ENCODE measurements around the gene ATR.
A peak's percentile ranks its signal among the peaks of the same experiment; 100 is the strongest.
"Not testable (repeated sequence)": the region's sequence is repeated elsewhere in the genome, so short reads cannot be mapped to it uniquely, and the experiment has no call there.

ATR gene

GRCh38 chr3:142595141-142595540 lies 16.6 kb upstream of the ATR start:
- no peak for DNase-seq (ENCODE audit: low read depth in 3 of 3)

GRCh38 chr3:142592268-142592667 lies 13.7 kb upstream of the ATR start:
- DNase-seq (ENCODE audit: low read depth in 3 of 3): not testable (repeated sequence)

GRCh38 chr3:142588703-142589102 lies 10.2 kb upstream of the ATR start:
- no peak for DNase-seq (ENCODE audit: low read depth in 3 of 3)

GRCh38 chr3:142586803-142587406 lies 8.4 kb upstream of the ATR start:
- DNase-seq (ENCODE audit: low read depth in 3 of 3): peak in 1 of 3 experiments; percentile 7

- not testable (repeated sequence) for DNase-seq (ENCODE audit: low read depth in 3 of 3)
These were observed 2.5 kb upstream of the ATR start for GRCh38 chr3:142581070-142581469.

- no peak for DNase-seq (ENCODE audit: low read depth in 3 of 3)
These were observed 1.5 kb upstream of the ATR start for GRCh38 chr3:142580061-142580423.

GRCh38 chr3:142577696-142578328 lies 721 bp downstream of the ATR start:
- no peak for DNase-seq (ENCODE audit: low read depth in 3 of 3)

- DNase-seq (ENCODE audit: low read depth in 3 of 3): no peak
These were observed 1.7 kb downstream of the ATR start for GRCh38 chr3:142576792-142577191.

- DNase-seq (ENCODE audit: low read depth in 3 of 3): no peak
These were observed 3.9 kb downstream of the ATR start for GRCh38 chr3:142574665-142575064.

GRCh38 chr3:142574223-142574622 lies 4.3 kb downstream of the ATR start:
- not testable (repeated sequence) for DNase-seq (ENCODE audit: low read depth in 3 of 3)

- DNase-seq (ENCODE audit: low read depth in 3 of 3): not testable (repeated sequence)
These were observed 9.1 kb downstream of the ATR start for GRCh38 chr3:142569422-142569821.

- DNase-seq (ENCODE audit: low read depth in 3 of 3): no peak
These were observed 10.0 kb downstream of the ATR start for GRCh38 chr3:142568393-142569017.

GRCh38 chr3:142566096-142566495 lies 12.4 kb downstream of the ATR start:
- DNase-seq (ENCODE audit: low read depth in 3 of 3): no peak

- DNase-seq (ENCODE audit: low read depth in 3 of 3): no peak
These were observed 15.0 kb downstream of the ATR start for GRCh38 chr3:142563496-142563997.

GRCh38 chr3:142560118-142560517 lies 18.4 kb downstream of the ATR start:
- no peak for DNase-seq (ENCODE audit: low read depth in 3 of 3)

- no peak for DNase-seq (ENCODE audit: low read depth in 3 of 3)
These were observed 24.8 kb downstream of the ATR start for GRCh38 chr3:142553741-142554140.

GRCh38 chr3:142552579-142552978 lies 26.0 kb downstream of the ATR start:
- DNase-seq (ENCODE audit: low read depth in 3 of 3): not testable (repeated sequence)

- no peak for DNase-seq (ENCODE audit: low read depth in 3 of 3)
These were observed 28.5 kb downstream of the ATR start for GRCh38 chr3:142549986-142550385.

- no peak for DNase-seq (ENCODE audit: low read depth in 3 of 3)
These were observed 35.2 kb downstream of the ATR start for GRCh38 chr3:142543307-142543706.

- no peak for DNase-seq (ENCODE audit: low read depth in 3 of 3)
These were observed 36.5 kb downstream of the ATR start for GRCh38 chr3:142542054-142542453.

- DNase-seq (ENCODE audit: low read depth in 3 of 3): no peak
These were observed 42.0 kb downstream of the ATR start for GRCh38 chr3:142536519-142536918.

- DNase-seq (ENCODE audit: low read depth in 3 of 3): no peak
These were observed 44.0 kb downstream of the ATR start for GRCh38 chr3:142534543-142534942.

- DNase-seq (ENCODE audit: low read depth in 3 of 3): no peak
These were observed 48.2 kb downstream of the ATR start for GRCh38 chr3:142530296-142530695.
